SH-SY5Y (cell line): ENCODE data around the gene MCF2L.

Experiments
- GATA2 ChIP-seq: IDR thresholded peaks from 2 replicates; pipeline ENCODE4 v1.6.1; 2011; ENCODE audit warnings: mild to moderate bottlenecking, low read depth, low read length
- GATA3 ChIP-seq: IDR thresholded peaks from 2 replicates; pipeline ENCODE4 v1.6.1; 2011; ENCODE audit warnings: low read depth, mild to moderate bottlenecking, low read length, moderate library complexity

DNA sequence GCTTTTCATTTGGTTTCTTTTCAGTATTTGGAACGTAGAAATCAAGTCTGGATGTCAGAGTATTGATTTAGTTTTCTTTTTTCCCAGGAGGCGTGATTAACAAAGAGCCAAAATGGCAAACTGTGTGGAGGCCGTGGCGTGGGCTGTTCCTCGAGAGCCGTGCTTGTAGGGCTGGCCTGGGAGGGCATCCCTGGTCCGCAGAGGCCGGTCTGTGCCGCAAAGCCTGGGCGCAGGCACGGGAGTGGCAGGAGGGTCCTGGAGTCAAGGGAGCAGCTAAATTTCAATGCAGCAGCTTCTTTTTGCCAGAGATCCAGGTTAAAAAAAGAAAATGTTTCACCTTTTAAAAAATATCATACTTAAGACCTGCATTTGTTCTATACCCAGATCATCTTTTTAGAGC is 13.1 kb upstream of the MCF2L start:
- TF ChIP-seq GATA2 = no peak
- no peak for TF ChIP-seq GATA3
